Activated CD4-positive, alpha-beta memory T cell treated with anti-CD3 and anti-CD28 coated beads, Interleukin-2, amount 10 ng/mL, durations not matched to agents 7 days and 5 days (primary cell): ENCODE measurements around the gene CACTIN. TPM values are rescaled to one million over a fixed set of nuclear protein-coding genes. Genes with fewer than 3 reads are reported as not detected.

Experiments
- total RNA-seq, 2 experiments: library from RNA; stranded (reverse); gene quantifications; one replicate each; pipeline ENCODE4 v1.2.3, GENCODE V29; 2021

The CACTIN gene
- total RNA-seq, 2 experiments from 2014 or later = 20.5 to 21.6 TPM

Other genes with a start within 250 kb of the CACTIN start
- not detected for gene SMIM24, start 146.3 kb downstream of the CACTIN start, total RNA-seq
- not detected for gene SMIM44, start 143.3 kb downstream of the CACTIN start, total RNA-seq
- 10 to 100 TPM; 11.1 to 11.8 TPM for gene DOHH, start 126.1 kb downstream of the CACTIN start, total RNA-seq
- 10 to 100 TPM; 72.2 to 75.6 TPM for gene FZR1, start 120.5 kb downstream of the CACTIN start, total RNA-seq
- 1 to 10 TPM; 4.3 to 6.6 TPM for gene TEKTIP1, start 87.6 kb downstream of the CACTIN start, total RNA-seq
- gene MFSD12, start 69.2 kb downstream of the CACTIN start, total RNA-seq = 10 to 100 TPM; 51.4 to 55.1 TPM
- 10 to 100 TPM; 52.9 to 53.4 TPM for gene HMG20B, start 53.8 kb downstream of the CACTIN start, total RNA-seq
- gene GIPC3, start 41.3 kb downstream of the CACTIN start, total RNA-seq = under 1 TPM; 0.15 to 0.20 TPM
- gene TBXA2R, start 19.9 kb downstream of the CACTIN start, total RNA-seq = under 1 TPM; 0.20 to 0.23 TPM
- gene PIP5K1C, start 73.7 kb upstream of the CACTIN start, total RNA-seq = 10 to 100 TPM; 18.3 to 19.6 TPM
- 1 to 10 TPM; 1.4 to 1.7 TPM for gene TJP3, start 81.6 kb upstream of the CACTIN start, total RNA-seq
- 10 to 100 TPM; 55.8 to 64.7 TPM for gene APBA3, start 134.9 kb upstream of the CACTIN start, total RNA-seq
- 10 to 100 TPM; 71.5 to 75.8 TPM for gene MRPL54, start 135.9 kb upstream of the CACTIN start, total RNA-seq
- gene RAX2, start 145.4 kb upstream of the CACTIN start, total RNA-seq = not detected
- gene MATK, start 159.6 kb upstream of the CACTIN start, total RNA-seq = 10 to 100 TPM; 13.9 to 15.9 TPM
- under 1 TPM; 0.28 to 0.35 TPM for gene ZFR2, start 242.2 kb upstream of the CACTIN start, total RNA-seq